COLO829 (cell line): Measurements from ENCODE around the gene FPR2.
"Not testable (repeated sequence)": the region's sequence is repeated elsewhere in the genome, so short reads cannot be mapped to it uniquely, and the experiment has no call there.

Source experiments
- DNase-seq: peaks from one replicate; pipeline ENCODE4 v3.0.0; 2012; ENCODE audit warnings: low spot score

Gene FPR2, protein sequence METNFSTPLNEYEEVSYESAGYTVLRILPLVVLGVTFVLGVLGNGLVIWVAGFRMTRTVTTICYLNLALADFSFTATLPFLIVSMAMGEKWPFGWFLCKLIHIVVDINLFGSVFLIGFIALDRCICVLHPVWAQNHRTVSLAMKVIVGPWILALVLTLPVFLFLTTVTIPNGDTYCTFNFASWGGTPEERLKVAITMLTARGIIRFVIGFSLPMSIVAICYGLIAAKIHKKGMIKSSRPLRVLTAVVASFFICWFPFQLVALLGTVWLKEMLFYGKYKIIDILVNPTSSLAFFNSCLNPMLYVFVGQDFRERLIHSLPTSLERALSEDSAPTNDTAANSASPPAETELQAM

DNA sequence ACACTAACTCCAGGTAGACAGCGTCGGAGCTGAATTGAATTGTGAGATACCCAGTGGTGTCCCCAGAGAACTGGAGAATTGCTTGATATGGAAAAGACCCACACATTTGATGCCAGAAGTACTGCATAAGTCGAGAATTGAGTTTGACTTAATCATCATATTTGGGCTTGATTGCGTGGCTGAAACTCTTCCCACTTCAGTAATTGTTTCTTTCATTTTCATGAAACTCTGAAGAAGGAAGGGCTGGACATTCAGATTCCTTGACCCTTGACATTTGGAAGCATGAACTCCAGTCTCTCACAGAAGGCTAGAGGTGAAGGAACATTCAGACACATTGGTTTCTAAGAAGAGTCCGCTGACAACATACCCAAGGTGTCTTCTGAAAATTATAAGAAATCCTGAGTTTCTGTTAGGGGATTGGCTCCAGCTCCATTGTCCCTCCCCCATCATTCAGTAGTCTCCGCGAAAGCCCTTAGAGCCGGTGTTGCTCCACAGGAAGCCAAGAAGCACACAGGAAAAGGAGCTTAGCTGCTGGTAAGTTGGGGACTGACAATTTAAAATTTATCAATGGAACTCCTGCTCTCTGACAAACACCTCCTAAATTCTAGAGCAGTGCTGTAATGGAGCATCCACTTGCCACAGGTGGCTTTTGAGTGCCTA is at the start of gene FPR2:
Gene FPR2, plus strand, starts transcription at position 484 of the 660 bp plus-strand sequence. CDS start 7,479 bp downstream, outside the sequence.
- no peak for DNase-seq

DNA sequence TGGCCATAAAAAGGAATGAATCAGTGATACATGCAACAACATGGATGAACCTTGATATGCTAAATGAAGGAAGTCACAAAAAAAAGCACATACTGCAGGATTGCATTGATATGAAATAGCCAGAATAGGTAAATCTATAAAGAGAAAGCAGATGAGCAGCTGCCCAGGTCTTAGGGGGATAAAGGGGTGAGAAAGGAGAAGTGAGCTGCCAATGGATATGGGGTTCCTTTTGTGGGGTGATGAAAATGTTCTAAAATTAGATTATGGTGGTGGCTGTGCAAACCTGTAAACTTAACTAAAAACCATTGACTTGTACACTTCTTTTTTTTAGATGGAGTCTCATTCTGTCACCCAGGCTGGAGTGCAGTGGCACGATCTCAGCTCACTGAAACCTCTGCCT is 49.3 kb upstream of the FPR2 start:
- no peak for DNase-seq

DNA sequence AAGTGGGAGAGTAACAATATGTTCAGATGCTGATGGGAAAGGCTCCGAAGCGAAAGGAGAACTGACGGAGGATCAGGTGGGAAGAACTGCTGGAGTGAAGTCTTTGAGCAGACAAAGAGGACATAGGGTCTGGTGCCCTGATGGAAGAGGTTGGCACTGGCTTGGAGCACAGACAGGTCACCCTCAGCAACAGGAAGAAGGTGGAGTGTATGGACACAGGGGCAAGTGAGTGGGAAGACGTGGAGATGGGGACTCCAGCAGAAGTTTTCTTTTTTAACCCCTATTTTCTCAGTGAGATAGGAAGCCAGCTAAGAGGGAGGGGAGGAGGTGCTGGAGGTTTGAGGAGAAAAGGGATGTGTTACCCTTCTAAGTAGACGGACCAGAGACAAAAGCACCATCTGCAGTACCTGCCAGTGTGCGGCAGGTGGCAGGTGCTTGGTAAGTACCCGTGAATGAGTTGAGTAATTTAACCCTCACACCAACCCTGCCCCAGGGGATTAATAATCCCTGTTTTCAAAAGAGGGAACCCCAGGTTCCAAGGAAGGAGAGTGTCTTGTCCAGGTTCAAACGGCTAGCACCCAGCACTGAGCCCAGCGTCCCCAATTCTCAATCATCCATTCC is 48.4 kb upstream of the FPR2 start:
- DNase-seq = no peak

DNA sequence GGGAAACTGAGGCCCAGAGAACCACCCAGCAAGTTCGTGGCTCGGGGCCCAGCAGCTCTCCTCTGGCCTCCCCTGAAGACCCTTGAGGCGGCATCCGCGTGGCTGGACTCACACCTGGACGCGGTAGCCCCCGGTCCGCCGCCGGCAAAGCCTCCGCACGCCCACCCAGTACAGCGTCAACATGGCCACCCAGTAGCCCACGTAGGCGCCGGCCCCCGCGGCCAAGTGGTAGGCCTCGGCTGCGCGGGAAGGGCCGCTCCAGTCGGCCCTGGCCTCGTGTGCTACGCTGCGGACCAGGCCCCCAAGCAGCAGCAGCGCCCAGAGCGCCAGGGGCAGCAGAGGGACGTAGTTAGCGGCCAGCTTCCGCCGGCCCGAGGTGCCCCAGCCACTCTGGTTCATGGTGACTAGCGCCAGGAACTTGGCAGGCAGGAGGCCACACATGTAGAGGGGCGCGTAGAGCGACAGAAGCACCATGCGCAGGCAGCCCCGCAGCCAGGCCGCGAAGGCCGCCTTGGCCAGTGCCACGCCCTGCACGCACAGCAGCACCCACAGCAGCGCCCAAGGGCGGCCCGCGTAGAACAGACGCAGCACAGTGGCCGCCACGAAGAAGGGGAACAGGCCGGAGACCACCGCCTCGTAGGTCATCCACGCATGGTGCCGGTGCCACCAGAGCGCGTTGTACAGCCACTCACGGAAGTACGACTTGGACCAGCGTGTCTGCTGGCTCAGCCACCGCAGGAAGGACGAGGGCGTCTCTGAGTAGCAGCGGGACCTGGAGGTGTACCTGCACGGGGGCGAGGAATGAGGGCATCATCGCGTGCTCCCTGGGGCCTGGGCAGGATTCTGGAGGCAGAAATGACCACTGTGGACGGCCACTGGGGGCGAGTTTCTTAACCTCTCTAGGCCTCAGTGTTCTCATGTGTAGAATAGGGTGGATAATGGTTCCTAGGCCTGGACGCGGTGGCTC is 47.4 kb upstream of the FPR2 start:
- DNase-seq = no peak

DNA sequence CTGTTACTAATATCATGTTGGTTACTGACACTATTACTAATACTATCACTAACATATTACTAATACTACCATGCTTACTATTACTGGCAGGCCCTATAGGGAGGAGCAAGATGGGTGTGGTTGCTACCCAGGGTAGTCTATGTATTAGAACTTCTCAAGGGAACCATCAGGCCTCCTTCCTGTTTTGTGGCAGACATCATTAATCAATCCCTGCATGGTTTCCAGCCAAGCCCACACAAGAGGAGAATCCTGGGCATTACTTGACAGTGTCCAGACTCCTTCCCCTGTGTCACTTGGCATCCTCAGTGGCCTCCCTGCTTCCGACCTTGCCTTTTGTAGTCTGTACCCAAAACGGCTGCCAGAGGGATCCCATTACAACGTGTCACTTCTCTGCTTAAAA is 46.1 kb upstream of the FPR2 start:
- no peak for DNase-seq

DNA sequence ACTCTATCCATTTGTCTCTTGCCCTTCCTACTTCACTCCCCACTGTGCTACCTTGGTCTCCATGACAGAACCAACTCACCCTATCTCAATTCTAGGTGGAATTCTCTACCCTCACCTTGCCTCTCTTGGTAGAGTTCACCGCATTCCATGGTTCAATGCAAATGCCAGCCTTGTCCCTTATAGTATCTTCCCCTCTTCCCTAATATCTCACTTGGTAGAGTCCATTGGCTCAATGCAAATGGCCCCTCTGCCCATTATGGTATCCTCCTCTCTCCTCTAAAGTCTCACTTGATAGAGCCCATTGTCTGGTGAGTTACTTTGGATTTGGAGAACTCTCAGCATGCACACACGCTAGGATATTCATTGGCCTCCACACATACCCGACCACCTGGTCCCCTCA is 45.1 kb upstream of the FPR2 start:
- DNase-seq = no peak

DNA sequence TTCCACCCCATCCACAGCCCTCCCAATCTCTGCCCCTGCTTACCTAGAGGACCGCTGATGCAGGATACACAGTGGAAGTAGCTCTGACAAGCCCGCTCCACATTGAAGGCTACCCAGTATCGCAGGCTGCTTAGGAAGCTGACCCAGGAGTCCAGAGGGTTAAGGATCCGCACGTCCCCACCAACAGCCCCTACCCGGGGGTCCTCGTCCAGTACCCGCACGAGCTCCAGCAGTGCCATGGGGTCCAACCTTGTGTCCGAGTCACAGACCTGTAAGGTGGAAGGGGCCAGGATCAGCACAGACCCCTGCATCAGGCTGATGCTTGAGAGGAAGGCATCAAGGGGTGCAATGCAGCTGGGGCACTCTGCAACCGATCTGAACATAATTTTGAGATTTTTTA is 44.1 kb upstream of the FPR2 start:
- DNase-seq = no peak

DNA sequence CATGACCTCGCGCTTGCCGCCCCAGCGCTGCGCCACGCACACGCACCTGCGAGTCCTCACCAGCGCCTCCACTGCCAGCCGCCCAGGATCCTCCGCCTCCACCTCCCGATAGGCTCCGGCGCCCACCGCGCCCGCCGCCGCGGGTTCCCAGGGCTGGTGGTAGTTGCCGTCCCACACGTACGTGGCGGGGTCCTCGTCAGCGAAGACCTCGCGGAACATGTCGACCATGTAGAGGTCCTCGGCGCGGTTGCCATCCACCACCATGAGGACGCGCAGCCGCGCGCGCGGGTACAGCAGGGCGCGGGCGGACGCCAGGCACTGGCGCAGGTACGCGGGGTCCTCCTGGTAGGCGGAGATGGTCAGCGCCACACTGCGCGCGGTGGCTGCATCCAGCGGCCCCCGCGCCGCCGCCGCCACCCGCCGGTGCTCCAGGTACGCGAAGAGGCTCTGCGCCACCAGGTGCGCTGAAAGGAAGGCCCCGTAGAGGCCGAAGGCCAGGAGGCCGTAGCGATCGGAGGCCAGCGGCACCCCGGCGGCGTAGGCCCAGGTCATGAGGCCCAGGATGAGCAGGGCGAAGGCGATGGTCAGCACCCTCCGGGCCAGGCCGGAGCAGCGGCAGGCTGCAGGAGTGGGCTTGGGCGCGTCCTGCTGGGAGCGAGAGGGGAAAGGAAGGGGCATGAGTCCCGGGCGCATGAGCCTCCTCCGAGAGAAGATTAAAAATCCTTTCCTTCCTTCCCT is 41.6 kb upstream of the FPR2 start:
- no peak for DNase-seq

DNA sequence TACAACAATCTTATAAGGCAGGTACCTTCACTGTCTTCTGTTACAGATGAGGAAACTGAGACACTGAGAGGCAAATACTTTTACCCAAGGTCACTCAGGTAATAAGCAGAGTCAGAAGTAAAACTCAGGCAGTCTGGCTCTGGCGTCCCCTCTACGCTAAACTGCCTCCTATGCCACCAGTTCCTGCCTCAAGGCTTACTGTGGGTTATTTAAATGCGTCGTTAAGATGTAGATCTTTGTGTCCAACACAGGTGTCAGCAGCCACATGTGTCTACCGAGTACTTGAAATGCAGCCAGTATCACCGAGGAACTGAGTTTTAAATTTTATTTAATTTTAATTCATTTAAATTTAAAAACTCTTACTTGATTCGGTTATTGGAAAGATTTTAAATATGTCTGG is 39.1 kb upstream of the FPR2 start:
- no peak for DNase-seq

DNA sequence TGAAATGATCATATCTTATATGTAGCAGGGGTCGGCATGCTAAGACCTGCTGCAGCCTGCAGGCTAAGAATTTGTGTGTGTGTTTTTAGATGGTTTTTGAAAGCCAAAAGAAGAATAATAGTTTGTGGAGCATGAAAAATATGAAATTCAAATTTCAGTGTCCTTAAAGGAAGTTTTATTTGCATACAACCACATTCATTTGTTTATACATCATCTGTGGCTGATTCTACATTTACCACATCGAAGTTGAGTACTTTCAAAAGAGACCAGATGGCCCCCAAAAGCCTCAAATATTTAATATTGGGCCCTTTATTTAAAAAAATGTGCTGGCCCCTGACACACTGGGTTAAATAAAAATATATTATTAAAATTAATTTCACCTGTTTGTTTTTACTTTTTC is 38.5 kb upstream of the FPR2 start:
- no peak for DNase-seq

DNA sequence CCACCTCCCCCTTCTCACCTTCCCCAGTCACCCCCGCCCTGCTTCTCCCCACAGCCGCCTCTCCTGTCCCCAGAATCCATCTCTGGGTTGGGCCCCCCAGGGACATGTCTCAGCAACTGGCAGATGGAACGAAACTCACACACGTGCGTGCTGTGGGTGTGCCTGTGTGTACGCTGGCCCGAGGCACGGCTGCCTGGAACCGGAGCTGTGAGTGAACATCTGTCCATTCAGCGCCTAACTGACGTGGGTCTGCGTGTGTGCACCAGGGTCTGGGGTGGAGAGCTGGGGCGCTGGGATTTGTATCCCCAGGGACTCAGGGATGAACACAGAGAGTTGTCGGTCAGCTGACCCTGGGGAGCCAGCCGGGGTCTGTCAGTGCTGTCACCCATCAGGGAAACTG is 36.4 kb upstream of the FPR2 start:
- no peak for DNase-seq

DNA sequence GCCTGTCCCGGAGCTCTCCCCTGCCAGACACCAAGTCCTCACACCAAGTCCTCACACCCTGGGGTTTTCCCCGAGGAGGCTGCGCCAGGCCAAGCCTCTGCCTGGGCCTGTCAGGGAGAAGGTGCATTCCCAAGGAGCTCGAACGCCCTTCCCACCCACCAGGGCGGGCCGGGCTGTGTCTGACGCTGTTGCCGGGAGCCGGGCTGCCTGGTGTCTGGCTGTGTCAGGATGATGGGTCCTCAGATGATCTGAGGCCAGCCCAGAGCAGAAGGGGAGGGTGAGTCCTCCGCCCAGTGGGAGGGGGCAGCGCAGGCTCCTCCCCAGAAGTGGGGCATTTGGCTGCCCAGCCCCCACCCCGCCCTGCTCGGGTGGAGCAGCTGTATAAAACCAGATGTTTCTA is 34.9 kb upstream of the FPR2 start:
- DNase-seq = no peak

DNA sequence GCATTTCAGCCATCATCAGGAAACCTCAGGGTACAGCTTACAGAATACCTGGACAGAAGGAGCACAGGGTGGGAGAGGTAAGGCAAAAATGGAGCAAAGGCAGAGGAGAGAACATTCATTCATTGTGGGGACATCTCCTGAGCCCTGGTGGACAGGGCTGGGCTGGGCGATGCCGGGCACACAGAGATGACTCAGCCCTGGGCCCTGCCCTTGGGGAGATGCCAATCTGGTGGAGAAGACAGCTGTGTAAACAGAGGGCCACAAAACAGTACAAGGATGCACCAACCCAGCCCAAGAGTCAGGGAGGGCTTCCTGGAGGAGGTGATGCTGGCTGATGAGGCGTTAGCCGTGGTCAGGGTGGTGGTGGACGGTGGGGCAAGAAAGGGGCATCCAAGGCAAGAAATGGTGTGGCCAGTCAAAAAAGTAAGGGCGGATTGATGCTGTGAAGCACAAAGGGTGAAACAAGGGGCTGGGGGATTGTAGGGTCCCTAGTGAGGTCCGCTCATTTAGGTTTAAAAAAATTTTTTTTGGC is 33.6 kb upstream of the FPR2 start:
- DNase-seq = no peak

DNA sequence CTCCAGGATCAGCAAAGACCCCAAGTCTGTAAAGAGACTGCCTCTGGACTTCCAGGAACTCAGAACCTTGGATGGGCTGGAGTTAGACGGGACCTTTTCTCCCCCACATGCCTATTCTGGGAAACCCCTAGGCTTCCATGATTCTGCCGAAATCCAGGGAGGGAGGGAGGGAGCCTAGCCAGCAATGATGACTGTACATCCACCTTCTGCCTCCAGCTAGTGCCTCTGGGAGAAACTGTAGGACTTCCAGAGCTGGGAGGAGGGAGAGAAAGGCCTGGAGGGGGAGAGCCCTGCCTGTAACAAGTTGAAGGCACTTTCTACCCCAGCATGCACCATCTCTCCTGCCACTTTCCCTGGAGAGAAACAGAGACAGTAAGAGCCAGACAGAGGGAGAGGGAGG is 31.2 kb upstream of the FPR2 start:
- no peak for DNase-seq

DNA sequence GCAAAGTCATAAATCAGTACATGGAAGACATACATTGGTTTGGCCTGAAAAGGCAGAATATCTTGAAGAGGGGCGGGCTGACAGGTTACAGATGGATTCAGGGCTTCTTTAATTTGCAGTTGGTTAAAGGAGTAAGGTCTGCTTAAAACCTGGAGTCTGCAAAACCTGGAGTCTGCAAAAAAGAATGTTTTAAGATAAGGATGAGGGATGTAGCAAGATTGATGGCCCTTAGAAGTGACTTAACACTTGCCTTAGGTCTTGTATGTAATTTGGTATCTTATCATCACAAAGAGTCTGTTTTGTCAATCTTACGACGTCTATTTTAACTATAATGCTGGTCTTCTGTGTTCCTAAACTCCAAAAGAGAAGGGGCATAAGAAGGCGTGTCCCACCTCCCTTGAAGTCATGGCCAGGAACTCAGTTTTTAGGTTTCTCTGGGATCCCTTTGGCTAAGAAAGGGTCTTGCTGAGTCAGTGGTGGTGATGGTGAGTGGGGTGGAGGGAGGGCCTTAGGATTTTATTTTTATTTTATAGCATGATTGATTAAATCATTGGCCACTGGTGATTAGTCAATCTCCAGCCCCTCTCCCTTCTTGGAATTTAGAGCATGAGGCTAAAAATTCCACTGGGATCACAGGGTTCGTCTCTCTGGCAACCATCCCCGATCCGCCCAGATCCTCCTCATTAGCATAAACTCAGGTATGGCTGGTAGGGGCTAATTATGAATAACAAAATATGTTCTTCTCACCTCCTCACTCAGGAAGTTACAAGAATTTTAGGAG is 27.0 kb upstream of the FPR2 start:
- DNase-seq = no peak

DNA sequence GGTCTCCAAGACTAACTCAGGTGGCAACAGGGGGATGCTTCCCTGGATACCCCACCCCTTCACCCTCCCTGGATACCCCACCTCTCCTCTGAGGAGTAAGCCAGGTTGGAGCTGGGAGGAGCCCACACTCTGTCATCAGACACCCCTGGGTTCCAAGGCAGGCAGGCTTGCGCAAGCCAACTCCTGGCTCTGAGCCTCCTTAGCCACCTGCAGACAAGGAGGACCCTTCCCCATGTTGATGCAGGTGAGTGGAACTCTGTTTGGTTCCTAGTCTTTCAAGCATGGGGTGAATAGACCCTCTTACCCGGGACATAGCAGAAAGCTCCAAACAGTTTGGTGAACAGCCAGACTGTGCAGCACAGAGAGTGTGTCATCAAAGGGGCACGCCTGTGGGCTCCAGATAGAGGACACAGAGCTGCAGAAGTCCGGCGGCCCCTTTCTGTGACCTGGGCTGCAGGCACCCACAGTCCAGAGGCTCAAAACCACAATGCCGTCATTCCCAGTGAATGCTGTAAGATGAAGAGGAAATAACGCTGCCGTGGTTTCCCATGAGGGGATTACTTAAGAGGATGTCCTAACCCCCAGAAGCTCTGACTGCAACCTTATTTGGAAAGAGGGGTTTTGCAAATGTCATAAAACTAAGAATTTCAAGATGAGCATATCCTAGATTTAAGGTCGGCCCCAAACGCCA is 25.1 kb upstream of the FPR2 start:
- DNase-seq = no peak

DNA sequence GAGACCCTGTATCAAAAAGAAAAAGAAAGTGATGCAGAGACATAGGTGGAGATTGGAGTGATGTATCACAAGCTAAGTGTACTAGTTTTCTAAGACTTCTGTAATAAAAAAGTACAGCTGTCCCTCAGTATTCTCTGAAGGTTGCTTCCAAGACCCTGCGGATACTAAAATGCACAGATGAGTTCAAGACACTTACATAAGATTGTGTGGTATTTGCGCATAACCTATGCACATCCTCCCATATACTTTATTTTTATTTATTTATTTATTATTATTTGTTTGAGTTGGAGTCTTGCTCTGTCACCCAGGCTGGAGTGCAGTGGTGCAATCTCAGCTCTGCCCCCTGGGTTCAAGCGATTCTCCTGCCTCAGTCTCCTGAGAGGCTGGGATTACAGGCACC is 23.6 kb upstream of the FPR2 start:
- DNase-seq = no peak

DNA sequence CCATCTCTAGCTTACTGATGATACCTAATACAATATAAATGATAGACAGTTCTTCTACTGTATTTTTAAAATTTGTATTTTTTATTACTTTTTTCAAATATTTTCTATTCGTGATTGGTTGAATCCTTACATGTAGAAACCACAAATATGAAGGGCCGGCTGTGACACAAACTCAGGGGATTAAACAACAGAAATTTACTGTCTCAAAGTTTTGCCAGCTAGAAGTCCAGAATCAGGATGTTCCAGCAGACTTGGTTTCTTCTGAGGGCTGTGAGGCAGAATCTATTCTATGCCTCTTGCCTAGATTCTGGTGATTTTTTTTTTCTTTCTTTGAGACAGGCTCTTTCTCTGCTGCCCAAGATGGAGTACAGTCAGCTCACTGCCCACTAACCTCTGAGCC is 23.1 kb upstream of the FPR2 start:
- no peak for DNase-seq

DNA sequence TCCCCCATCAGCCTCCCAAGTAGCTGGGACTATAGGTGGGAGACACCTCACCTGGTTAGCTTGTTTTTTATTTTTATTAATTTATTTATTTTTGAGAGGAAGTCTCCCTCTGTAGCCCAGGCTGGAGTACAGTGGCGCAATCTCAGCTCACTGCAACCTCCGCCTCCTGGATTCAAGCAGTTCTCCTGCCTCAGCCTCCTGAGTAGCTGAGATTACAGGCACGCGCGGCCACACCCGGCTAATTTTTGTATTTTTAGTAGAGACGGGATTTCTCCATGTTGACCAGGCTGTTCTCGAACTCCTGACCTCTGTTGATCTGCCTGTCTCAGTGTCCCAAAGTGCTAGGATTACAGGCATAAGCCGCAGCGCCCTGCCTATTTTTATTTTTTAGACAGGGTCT is 22.5 kb upstream of the FPR2 start:
- DNase-seq = not testable (repeated sequence)
